GM23338 (cell line): ENCODE results near the gene ETV5. TPM values are rescaled to one million over a fixed set of nuclear protein-coding genes. Genes with fewer than 3 reads are reported as not detected.

ENCODE experiments used
- ATAC-seq: fragments of 200-7000 bp; cut with Tn5 transposase; 3 replicates; pipeline ENCODE4 v1.9.1; 2020
- DNase-seq: peaks from one replicate; pipeline ENCODE4 v3.0.0-alpha.2; 2015; ENCODE audit warnings: low spot score
- H2AFZ ChIP-seq: fragments of 200-600 bp; sonication (generic); 2 replicates; pipeline ENCODE4 v1.8.0; 2016; ENCODE audit warnings: antibody characterized with exemption, mild to moderate bottlenecking, moderate library complexity
- H3F3A ChIP-seq: fragments of 200-600 bp; sonication (generic); replicated peaks from 2 replicates; pipeline ENCODE4 v1.8.0; 2017; ENCODE audit warnings: antibody characterized with exemption, mixed run types, low read depth
- H3K27ac ChIP-seq: fragments of 200-600 bp; sonication (generic); 2 replicates; pipeline ENCODE4 v1.6.1; 2016; ENCODE audit warnings: low read depth
- H3K27me3 ChIP-seq: fragments of 200-600 bp; sonication (generic); 2 replicates; pipeline ENCODE4 v1.8.0; 2016; ENCODE audit warnings: mild to moderate bottlenecking, mixed run types, moderate library complexity; ENCODE audit not compliant: insufficient read depth
- H3K36me3 ChIP-seq: fragments of 200-600 bp; sonication (generic); 2 replicates; pipeline ENCODE4 v1.8.0; 2016; ENCODE audit warnings: mild to moderate bottlenecking; ENCODE audit not compliant: insufficient read depth
- H3K4me1 ChIP-seq: fragments of 200-600 bp; sonication (generic); 2 replicates; pipeline ENCODE4 v1.8.0; 2016; ENCODE audit warnings: mild to moderate bottlenecking, moderate library complexity; ENCODE audit not compliant: insufficient read depth
- H3K4me2 ChIP-seq: fragments of 200-600 bp; sonication (generic); 2 replicates; pipeline ENCODE4 v1.7.1; 2017; ENCODE audit warnings: mixed run types
- H3K4me3 ChIP-seq: fragments of 200-600 bp; sonication (generic); 2 replicates; pipeline ENCODE4 v1.6.1; 2016; ENCODE audit warnings: mixed run types
- H3K79me2 ChIP-seq: fragments of 200-600 bp; sonication (generic); replicated peaks from 2 replicates; pipeline ENCODE4 v1.8.0; 2017; ENCODE audit warnings: mild to moderate bottlenecking; ENCODE audit not compliant: insufficient read depth
- H3K9me2 ChIP-seq: fragments of 200-600 bp; sonication (generic); 2 replicates; pipeline ENCODE4 v1.8.0; 2017; ENCODE audit not compliant: insufficient read depth
- H4K20me1 ChIP-seq: fragments of 200-600 bp; sonication (generic); replicated peaks from 2 replicates; pipeline ENCODE4 v1.8.0; 2017; ENCODE audit warnings: mild to moderate bottlenecking; ENCODE audit not compliant: insufficient read depth
- H3K27ac Mint-ChIP-seq: 2 replicates; pipeline ENCODE4 v1.8.0; 2020; ENCODE audit warnings: inconsistent platforms, mild to moderate bottlenecking, moderate library complexity, mixed read lengths
- H3K27me3 Mint-ChIP-seq: 3 replicates; pipeline ENCODE4 v1.8.0; 2022; ENCODE audit warnings: low read depth, mild to moderate bottlenecking, moderate library complexity, mixed read lengths, inconsistent platforms; ENCODE audit not compliant: insufficient read depth, poor library complexity
- H3K36me3 Mint-ChIP-seq: 3 replicates; pipeline ENCODE4 v1.8.0; 2021; ENCODE audit warnings: low read depth, mild to moderate bottlenecking, inconsistent platforms, moderate library complexity, mixed read lengths
- H3K4me1 Mint-ChIP-seq: 3 replicates; pipeline ENCODE4 v1.8.0; 2020; ENCODE audit warnings: mild to moderate bottlenecking, inconsistent platforms, mixed read lengths
- H3K4me3 Mint-ChIP-seq: 3 replicates; pipeline ENCODE4 v1.8.0; 2021; ENCODE audit warnings: moderate library complexity, mild to moderate bottlenecking, inconsistent platforms, mixed read lengths
- H3K9me3 Mint-ChIP-seq: 3 replicates; pipeline ENCODE4 v1.8.0; 2020; ENCODE audit warnings: moderate library complexity, mild to moderate bottlenecking, inconsistent platforms, mixed read lengths
- ETS1 ChIP-seq: IDR thresholded peaks from 2 replicates; pipeline ENCODE4 v1.6.1; 2016; ENCODE audit warnings: antibody characterized with exemption
- EZH2phosphoT487 ChIP-seq: fragments of 200-600 bp; sonication (generic); IDR thresholded peaks from one replicate; pipeline ENCODE4 v1.8.1; 2018; ENCODE audit warnings: antibody characterized with exemption; ENCODE audit not compliant: unreplicated experiment
- JUNB ChIP-seq: IDR thresholded peaks from one replicate; pipeline ENCODE4 v1.6.1; 2016; ENCODE audit warnings: antibody characterized with exemption; ENCODE audit not compliant: unreplicated experiment
- NANOG ChIP-seq: IDR thresholded peaks from 2 replicates; pipeline ENCODE4 v1.6.1; 2016; ENCODE audit warnings: antibody characterized with exemption, borderline replicate concordance
- POLR2AphosphoS5 ChIP-seq: IDR thresholded peaks from 2 replicates; pipeline ENCODE4 v1.6.1; 2016; ENCODE audit warnings: antibody characterized with exemption, low read depth
- STAT1 ChIP-seq: IDR thresholded peaks from one replicate; pipeline ENCODE4 v1.6.1; 2016; ENCODE audit warnings: antibody characterized with exemption; ENCODE audit not compliant: unreplicated experiment
- ZNF331 ChIP-seq: fragments of 250-450 bp; sonication (Bioruptor Pico); IDR thresholded peaks from 2 replicates; pipeline ENCODE4 v1.5.0; 2020; ENCODE audit warnings: low read depth, mild to moderate bottlenecking, moderate library complexity
- polyA plus RNA-seq: library from polyadenylated mRNA; unstranded; fragments of >200 nt; fragmentation: Nextera tagmentation; extraction: Ambion mirVana; gene quantifications from 2 replicates; pipeline ENCODE4 v1.2.1, GENCODE V29; 2016
- total RNA-seq: library from RNA; depleted of rRNA; stranded (reverse); fragments of >200 nt; shearing (Covaris generic); gene quantifications from 2 replicates; pipeline ENCODE4 v1.2.3, GENCODE V29; 2014
- TF ChIP-seq, protein P1 (sequence below), 2 experiments: fragments of 200-600 bp in 1 of 2; sonication (generic) in 1 of 2; conservative IDR thresholded peaks; 2 replicates each; pipeline versions ENCODE4 v1.5.1 to v1.6.1; 2016 to 2017; ENCODE audit warnings: antibody characterized with exemption in 2 of 2, low read depth in 2 of 2, mild to moderate bottlenecking in 2 of 2, moderate library complexity in 1 of 2
- TF ChIP-seq, protein P2 (sequence below): fragments of 250-450 bp; sonication (Bioruptor Pico); IDR thresholded peaks from 2 replicates; pipeline ENCODE4 v1.5.0; 2020; ENCODE audit warnings: mild to moderate bottlenecking, moderate library complexity
- TF ChIP-seq, protein P3 (sequence below): IDR thresholded peaks from one replicate; pipeline ENCODE4 v1.6.1; 2018; ENCODE audit warnings: antibody characterized with exemption; ENCODE audit not compliant: unreplicated experiment

Gene ETV5
- total and polyA plus RNA-seq, 2 experiments from 2014 or later = 33.5 to 57.1 TPM

DNA sequence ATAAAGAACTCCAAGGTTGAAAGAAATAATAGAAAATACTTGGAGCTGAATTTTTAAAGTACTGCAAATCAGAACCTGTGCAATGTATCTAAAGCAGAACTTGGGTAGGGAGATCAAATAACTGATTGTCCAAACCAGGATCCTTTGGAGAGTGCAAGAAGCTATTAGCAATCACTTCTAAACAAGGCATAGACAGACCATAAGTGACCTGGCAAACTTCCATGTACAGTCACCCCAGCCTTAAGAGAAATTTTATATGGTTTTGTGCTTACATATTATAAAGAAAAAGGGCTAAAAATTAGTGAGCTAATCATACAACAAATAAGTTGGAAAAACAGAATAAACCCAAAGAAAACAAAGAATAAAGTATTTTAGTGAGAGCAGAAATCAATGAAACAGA is 35.2 kb downstream of the ETV5 start:
- H3K4me2 ChIP-seq = no peak overlapping the region
- no peak for ATAC-seq

More for the DNA sequence above, 35.2 kb downstream of the ETV5 start:
- no peaks in the 10 kb centered on the region for H3K27me3 Mint-ChIP-seq
- Histone ChIP-seq H3K36me3 (peaks cover 7% of the 10 kb centered on the region; the same call in 1 of the 2 replicates), H3K27me3 (no peaks in the 10 kb centered on the region), H3K4me3 (no peak overlapping the region), H4K20me1 (no peaks in the 10 kb centered on the region), H3K79me2 (peaks cover 55% of the 10 kb centered on the region), H3K27ac (no peak overlapping the region), H3K4me1 (peaks cover 17% of the 10 kb centered on the region), H2AFZ (no peak overlapping the region), H3F3A (no peaks in the 10 kb centered on the region), H3K9me2 (no peaks in the 10 kb centered on the region)
- peaks cover 61% of the 10 kb centered on the region for H3K36me3 Mint-ChIP-seq
- H3K27ac Mint-ChIP-seq = no peak overlapping the region
- peaks cover 8% of the 10 kb centered on the region; the same call in 2 of the 3 replicates for H3K4me1 Mint-ChIP-seq
- no peak for DNase-seq
- TF ChIP-seq ETS1 = no peak
- TF ChIP-seq STAT1 = no peak
- no peak for TF ChIP-seq EZH2phosphoT487
- TF ChIP-seq NANOG = no peak
- TF ChIP-seq, protein P1, sequence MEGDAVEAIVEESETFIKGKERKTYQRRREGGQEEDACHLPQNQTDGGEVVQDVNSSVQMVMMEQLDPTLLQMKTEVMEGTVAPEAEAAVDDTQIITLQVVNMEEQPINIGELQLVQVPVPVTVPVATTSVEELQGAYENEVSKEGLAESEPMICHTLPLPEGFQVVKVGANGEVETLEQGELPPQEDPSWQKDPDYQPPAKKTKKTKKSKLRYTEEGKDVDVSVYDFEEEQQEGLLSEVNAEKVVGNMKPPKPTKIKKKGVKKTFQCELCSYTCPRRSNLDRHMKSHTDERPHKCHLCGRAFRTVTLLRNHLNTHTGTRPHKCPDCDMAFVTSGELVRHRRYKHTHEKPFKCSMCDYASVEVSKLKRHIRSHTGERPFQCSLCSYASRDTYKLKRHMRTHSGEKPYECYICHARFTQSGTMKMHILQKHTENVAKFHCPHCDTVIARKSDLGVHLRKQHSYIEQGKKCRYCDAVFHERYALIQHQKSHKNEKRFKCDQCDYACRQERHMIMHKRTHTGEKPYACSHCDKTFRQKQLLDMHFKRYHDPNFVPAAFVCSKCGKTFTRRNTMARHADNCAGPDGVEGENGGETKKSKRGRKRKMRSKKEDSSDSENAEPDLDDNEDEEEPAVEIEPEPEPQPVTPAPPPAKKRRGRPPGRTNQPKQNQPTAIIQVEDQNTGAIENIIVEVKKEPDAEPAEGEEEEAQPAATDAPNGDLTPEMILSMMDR (conservative IDR thresholded peaks at IDR 0.05; ENCODE audit: low read depth in 2 of 2) = no peak
- TF ChIP-seq, protein P2, sequence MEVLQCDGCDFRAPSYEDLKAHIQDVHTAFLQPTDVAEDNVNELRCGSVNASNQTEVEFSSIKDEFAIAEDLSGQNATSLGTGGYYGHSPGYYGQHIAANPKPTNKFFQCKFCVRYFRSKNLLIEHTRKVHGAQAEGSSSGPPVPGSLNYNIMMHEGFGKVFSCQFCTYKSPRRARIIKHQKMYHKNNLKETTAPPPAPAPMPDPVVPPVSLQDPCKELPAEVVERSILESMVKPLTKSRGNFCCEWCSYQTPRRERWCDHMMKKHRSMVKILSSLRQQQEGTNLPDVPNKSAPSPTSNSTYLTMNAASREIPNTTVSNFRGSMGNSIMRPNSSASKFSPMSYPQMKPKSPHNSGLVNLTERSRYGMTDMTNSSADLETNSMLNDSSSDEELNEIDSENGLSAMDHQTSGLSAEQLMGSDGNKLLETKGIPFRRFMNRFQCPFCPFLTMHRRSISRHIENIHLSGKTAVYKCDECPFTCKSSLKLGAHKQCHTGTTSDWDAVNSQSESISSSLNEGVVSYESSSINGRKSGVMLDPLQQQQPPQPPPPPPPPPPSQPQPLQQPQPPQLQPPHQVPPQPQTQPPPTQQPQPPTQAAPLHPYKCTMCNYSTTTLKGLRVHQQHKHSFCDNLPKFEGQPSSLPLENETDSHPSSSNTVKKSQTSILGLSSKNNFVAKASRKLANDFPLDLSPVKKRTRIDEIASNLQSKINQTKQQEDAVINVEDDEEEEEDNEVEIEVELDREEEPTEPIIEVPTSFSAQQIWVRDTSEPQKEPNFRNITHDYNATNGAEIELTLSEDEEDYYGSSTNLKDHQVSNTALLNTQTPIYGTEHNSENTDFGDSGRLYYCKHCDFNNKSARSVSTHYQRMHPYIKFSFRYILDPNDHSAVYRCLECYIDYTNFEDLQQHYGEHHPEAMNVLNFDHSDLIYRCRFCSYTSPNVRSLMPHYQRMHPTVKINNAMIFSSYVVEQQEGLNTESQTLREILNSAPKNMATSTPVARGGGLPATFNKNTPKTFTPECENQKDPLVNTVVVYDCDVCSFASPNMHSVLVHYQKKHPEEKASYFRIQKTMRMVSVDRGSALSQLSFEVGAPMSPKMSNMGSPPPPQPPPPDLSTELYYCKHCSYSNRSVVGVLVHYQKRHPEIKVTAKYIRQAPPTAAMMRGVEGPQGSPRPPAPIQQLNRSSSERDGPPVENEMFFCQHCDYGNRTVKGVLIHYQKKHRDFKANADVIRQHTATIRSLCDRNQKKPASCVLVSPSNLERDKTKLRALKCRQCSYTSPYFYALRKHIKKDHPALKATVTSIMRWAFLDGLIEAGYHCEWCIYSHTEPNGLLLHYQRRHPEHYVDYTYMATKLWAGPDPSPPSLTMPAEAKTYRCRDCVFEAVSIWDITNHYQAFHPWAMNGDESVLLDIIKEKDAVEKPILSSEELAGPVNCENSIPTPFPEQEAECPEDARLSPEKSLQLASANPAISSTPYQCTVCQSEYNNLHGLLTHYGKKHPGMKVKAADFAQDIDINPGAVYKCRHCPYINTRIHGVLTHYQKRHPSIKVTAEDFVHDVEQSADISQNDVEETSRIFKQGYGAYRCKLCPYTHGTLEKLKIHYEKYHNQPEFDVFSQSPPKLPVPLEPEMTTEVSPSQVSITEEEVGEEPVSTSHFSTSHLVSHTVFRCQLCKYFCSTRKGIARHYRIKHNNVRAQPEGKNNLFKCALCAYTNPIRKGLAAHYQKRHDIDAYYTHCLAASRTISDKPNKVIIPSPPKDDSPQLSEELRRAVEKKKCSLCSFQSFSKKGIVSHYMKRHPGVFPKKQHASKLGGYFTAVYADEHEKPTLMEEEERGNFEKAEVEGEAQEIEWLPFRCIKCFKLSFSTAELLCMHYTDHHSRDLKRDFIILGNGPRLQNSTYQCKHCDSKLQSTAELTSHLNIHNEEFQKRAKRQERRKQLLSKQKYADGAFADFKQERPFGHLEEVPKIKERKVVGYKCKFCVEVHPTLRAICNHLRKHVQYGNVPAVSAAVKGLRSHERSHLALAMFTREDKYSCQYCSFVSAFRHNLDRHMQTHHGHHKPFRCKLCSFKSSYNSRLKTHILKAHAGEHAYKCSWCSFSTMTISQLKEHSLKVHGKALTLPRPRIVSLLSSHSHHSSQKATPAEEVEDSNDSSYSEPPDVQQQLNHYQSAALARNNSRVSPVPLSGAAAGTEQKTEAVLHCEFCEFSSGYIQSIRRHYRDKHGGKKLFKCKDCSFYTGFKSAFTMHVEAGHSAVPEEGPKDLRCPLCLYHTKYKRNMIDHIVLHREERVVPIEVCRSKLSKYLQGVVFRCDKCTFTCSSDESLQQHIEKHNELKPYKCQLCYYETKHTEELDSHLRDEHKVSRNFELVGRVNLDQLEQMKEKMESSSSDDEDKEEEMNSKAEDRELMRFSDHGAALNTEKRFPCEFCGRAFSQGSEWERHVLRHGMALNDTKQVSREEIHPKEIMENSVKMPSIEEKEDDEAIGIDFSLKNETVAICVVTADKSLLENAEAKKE = no peak
- TF ChIP-seq, protein P3, sequence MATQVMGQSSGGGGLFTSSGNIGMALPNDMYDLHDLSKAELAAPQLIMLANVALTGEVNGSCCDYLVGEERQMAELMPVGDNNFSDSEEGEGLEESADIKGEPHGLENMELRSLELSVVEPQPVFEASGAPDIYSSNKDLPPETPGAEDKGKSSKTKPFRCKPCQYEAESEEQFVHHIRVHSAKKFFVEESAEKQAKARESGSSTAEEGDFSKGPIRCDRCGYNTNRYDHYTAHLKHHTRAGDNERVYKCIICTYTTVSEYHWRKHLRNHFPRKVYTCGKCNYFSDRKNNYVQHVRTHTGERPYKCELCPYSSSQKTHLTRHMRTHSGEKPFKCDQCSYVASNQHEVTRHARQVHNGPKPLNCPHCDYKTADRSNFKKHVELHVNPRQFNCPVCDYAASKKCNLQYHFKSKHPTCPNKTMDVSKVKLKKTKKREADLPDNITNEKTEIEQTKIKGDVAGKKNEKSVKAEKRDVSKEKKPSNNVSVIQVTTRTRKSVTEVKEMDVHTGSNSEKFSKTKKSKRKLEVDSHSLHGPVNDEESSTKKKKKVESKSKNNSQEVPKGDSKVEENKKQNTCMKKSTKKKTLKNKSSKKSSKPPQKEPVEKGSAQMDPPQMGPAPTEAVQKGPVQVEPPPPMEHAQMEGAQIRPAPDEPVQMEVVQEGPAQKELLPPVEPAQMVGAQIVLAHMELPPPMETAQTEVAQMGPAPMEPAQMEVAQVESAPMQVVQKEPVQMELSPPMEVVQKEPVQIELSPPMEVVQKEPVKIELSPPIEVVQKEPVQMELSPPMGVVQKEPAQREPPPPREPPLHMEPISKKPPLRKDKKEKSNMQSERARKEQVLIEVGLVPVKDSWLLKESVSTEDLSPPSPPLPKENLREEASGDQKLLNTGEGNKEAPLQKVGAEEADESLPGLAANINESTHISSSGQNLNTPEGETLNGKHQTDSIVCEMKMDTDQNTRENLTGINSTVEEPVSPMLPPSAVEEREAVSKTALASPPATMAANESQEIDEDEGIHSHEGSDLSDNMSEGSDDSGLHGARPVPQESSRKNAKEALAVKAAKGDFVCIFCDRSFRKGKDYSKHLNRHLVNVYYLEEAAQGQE = no peak
- TF ChIP-seq JUNB = no peak
- no peak for TF ChIP-seq ZNF331 (CRISPR knock-in tag)
- no peak for TF ChIP-seq POLR2AphosphoS5
- no peak overlapping the region for H3K4me3 Mint-ChIP-seq
- H3K9me3 Mint-ChIP-seq = no peaks in the 10 kb centered on the region
